H4 (cell line): ENCODE results near the gene RAD51B. TPM values are rescaled to one million over a fixed set of nuclear protein-coding genes. Genes with fewer than 3 reads are reported as not detected.

Source experiments
- DNase-seq: peaks from one replicate; pipeline ENCODE4 v3.0.0-alpha.2; 2015; ENCODE audit warnings: low spot score
- total RNA-seq: library from RNA; depleted of rRNA; stranded (reverse); fragments of >200 nt; shearing (Covaris generic); gene quantifications from 2 replicates; pipeline ENCODE4 v1.2.3, GENCODE V29; 2014

Gene RAD51B
- total RNA-seq, 1 experiment from 2014 or later: 11.2 TPM

DNA sequence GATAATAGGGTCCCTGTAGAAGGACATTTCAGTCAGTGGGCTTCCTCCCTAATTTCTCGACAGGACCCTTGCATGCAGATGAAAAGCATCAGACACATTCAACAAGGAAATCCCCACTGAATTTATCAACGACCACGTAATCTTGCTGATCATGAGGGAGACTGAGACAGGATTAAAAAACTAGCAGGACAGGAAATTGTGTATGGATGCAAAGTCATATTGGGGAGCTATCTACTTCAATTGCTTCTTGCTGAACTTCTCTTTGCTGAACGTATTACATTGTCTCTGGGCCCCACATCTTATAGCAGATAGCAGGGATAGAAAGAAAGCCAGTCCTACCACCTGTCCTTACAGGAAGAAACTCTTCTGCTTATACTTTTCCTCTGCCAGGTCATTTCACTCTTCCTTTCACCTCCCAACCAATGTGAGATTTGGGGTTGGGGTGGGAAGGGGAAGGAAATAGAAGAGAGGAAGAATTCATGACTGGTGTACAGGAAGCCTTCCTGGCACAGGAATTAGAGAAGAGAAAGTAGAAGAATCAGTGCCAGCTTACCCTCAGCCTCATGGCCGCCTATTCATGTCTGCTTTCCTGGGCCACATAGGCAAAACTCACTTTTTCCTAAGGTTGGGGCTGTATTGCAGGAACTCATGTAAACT lies 640.0 kb downstream of the RAD51B start:
- DNase-seq: no peak

DNA sequence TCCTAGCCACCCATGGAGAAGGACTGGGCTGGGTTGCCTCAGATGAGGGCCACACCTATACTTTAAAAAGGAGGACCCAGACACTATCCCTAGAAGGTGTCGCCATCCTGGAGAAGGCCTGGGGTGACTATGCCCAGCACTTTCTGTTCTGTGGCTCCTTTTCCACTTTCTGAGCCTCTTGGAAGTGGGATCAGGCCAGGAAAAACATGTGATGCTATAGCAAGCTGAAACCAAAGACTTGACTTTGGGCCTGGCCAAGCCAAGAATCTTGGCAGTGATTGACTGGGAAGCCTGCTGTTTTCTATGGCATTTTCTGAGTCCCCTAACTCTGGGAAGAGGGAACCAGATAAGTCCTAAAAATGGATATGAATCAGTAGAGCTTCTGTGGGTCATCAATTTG lies 641.0 kb downstream of the RAD51B start:
- no peak for DNase-seq

DNA sequence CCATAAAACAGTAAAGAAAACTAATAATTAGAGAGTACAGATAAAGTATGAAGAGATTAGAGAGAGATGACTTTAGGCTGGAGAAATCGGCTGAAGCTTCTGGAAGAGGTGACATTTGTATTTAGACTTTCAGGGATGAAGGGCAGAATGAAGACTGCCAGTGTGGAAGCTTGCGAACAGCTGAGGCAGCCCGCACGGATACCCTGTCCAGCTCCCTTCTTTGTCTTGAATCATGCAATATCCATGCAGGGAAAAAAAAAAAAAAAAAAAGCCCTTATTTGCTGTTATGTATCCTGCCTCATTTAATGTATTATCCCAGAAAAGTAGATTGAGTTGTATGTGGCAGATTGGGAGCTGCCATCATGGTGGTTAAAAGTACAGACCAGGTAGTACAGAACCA lies 641.5 kb downstream of the RAD51B start:
- no peak for DNase-seq

DNA sequence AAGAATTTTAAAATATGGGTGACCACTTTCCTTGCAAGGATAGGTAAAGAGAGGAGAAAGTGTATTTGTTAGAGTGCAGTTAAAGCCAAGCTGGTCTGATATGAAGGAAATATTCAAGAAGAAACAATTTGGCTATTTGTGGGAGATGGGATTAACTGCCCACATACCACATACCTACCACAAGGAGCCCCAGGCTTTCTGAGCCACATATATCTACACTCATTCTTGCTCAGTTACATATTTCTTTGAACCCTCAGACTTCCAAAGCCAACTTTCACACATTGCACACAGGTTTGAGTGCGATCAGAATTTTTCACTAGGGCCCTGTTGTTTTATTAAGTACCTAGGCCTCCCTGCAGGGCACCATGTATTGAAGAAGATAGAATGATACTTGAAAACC lies 643.1 kb downstream of the RAD51B start:
- DNase-seq: no peak

DNA sequence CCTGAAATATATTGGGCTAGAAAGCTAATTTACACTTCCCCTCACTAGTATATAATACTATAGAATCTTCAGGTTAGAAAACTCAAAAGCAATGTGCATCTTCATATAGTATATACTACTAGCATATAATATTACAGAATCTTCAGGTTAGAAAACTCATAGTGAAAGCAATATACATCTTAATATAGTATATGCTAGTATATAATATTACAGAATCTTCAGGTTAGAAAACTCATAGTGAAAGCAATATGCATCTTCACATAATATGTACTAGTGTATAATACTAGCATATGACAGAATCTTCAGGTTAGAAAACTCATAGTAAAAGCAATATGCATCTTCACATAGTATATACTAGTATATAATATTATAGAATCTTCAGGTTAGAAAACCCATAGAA lies 643.7 kb downstream of the RAD51B start:
- DNase-seq: no peak

DNA sequence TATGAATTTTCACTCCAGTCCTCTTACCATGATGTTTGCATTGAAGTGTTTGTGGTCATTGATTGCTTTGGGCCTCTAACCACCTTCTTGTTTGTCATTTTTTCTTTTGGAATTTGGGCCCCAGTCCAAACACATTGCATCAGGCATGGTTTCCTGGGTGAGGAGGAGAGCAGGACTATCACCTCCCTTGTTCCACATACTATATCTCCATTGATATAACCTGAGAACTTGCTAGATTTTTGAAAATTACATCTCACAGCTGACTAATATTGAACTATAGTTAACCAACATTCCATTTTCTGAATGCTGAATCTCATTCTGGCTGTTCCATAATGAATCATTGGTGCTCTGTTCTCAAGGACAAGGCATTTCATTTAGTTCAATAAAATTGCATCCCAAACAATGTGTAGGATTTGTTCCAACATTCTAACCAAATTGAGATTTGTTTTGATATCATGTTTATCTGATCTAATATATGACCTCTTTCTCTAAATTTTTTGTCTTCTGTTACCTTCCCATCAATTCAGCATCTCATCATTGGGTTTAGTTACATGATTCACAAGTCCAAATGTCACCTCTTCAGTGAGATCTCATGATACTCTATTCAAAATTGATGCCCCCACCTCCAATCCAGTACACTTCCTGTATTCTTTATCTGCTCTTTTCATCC lies 644.3 kb downstream of the RAD51B start:
- peak; percentile 43 for DNase-seq

DNA sequence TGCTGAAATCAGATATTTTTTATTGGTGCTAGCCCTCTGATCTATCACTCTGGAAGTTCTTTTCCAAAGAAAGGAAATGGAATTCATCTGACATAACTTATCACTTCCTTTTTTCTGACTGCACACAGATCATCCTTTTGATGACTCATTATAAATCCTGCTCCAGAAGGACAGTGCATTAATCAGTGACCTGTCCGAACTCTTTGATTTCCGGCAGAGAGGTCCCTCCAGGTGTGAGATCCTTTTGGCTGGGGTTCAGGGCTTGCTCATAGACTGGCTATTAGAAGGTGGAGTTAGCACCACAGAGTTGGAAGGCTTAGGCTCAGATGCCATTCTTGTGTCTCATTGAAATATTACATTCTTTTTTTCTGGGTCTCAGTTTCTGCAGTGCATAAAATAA lies 645.1 kb downstream of the RAD51B start:
- no peak for DNase-seq

DNA sequence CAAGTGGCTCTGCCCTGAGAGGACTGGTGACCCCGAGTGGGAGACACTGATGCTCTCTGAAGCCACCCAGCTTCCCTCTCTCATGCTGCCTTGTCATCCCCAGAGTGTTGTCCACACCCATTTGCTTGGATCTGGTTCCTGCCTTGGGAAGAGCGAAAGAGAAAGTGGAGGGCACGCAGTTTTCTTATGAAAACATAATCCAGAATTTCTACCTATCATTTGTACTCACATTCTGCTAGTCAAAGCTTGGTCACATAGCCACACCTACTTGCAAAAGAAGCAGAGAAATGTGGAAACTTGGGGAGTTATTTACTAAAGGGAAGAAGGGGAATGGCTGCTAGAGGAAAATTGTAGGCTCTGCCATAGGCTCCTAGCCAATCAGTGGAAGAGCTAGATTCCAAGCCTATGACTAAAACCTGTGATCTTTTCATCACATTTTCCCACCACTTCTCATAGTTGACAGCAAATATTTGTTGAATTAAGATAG lies 647.0 kb downstream of the RAD51B start:
- peak; percentile 43 for DNase-seq

DNA sequence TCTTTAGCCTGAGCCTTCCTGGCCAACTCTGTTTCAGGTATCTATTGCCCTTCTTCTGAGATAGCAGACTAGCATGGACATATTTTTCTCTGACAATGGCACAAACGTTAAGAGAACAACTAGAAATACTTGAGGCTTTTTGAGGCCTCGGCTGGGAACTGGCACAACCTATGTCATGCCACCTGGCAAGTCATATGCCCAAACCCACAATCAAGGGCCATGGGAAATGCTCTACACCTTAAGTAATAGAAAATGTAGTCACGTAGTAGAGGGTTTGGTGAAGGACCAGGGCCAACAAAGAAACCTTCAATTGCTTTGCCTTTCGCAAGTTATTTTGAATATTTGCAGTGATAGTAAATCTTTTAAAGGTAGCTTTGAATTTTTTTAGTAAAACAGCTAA lies 647.8 kb downstream of the RAD51B start:
- no peak for DNase-seq

DNA sequence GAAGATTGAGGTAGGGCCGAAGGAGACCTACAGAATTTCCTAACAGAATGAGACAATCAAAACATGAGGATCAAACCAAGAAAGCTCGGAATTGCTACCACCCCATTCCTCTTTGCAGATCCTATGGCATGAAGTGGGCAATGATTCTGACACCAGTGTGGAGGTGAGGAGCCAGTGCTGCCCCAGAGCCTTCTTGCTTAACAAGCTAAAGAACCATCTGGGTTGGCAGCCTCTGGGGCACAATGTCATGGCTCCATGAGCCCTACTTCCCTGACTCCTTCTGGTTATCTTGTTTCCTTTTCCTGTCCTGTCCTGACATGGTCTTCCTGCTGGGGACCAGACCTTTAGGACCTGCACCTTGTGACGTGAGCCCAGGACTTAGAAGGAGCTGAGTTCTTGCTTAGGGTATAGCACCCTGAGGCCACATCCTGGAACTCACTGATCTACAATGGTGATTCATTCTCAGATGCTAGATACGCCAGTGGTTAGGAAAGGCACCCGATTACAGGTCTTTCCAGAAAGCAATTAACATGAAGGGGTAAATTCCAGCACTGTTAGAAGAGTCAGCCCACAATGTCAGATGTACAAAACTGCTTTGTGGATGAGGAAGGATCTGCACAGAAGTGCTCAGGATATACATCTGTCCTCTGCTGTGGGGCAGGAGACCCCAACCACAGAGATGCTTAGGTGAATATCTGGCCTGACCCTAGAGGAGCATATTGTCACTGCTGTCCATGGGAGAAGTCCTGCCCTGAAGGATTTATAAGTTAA lies 649.0 kb downstream of the RAD51B start:
- peak; percentile 51 for DNase-seq

DNA sequence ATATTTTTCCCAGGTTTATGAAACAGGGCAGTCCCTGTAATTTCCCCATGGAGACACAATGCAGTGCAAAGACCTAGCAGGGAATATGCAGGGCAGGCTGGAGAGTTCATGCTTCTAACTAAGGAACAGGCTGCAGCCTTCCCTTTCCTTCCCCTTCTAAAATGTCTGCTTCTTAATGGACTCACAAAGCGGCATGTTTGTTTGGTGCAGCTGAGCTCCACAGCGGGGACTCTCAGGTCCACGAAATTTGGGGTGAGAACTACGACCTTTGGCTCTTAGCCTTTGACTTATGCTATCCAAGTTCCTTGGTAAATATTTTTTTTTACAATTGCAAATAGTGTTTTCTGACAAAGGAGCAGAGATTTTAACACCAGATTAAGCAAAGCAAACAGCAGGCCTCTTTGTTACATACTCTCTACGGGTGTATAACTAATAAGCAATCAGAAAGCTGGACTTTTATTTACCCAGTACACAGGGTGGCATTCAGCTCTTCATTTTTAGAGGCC lies 649.7 kb downstream of the RAD51B start:
- no peak for DNase-seq

DNA sequence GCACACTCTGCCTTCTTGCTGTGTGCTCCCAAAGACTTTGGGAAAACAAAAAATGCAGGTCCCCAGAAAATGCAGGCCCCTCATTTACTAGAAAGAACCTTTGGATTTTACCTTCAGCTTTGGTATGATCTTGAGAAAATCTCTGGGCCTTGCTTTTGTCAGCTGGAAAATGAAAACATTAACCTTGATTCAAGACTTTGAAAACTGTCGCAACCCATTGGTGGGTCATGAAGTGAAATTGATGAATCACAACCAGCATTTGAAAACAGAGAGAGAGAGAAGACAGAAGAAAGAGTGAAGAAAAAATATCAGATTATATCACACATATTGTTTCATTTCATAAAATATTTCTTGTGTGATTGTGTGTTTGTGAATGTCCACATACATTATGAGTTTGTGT lies 650.8 kb downstream of the RAD51B start:
- DNase-seq: no peak

DNA sequence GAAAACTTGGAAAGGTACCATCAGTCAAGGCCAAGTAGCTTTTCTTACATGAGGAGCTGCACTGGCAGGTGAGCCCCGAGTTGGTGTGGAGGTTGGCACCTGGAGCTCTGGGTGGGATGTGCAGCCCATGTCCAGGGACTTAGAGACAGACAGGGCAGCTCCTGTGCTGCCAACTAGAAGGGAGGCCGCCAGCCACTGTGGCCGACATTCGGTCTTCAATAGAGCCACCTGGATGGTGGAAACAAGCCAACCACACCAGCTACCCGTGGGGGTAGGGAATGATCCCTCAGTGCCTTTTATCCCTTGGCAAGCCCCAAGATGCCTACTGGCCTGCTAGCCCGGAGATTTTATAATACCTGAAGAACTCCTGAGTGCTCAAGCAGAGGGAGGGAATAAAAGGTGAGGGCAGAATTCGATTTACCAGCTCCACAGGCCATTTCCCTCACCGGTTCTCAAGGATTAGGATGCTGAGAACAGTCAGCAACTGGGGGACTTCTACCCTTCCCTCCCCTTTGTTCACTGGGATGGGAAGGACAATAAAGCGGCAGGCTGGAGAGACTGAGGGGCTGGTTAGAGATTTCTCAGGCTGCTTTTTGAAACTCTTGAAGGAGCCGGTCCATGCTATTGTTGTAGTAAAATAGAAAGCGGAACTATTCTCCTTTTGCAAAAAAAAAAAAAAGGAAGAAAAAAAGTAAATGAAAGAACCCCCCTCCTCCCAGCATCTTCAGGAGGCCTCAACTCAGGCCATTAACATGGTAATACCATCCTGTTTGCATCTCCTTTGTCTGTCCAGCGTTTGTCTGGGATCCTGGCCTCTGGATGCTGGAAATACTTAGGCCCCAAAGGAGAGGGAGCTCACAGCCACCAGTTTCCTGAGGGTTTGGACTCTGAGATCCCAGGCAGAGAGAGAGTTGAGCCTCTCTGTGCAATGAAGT lies 651.7 kb downstream of the RAD51B start:
- no peak for DNase-seq

DNA sequence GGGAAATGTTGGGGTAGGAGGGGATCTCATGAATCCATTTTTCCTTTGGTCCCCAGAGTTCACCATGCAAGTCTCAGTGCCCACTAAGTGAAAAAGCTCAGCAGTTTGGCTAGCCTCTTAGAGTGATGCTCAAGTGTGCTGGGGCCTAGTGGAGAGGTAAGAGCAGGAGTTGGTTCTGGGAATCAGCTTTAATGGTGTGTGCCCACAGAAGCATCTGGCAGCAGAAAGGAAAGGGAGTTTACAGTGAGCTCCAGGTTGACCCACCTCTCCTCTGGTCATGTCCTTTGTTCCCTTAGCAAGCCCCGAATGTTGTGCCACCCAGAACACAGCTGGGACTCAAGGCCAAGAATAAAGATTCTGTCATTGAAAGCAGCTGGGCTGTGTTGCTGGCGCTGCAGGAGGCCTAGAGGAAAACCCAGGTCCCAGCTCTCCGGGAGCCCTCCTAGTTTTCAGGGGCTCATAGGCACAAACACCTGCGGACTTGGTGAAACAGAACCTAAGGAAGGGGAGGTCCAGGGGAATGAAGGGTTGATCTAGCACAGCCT lies 652.5 kb downstream of the RAD51B start:
- DNase-seq: no peak

DNA sequence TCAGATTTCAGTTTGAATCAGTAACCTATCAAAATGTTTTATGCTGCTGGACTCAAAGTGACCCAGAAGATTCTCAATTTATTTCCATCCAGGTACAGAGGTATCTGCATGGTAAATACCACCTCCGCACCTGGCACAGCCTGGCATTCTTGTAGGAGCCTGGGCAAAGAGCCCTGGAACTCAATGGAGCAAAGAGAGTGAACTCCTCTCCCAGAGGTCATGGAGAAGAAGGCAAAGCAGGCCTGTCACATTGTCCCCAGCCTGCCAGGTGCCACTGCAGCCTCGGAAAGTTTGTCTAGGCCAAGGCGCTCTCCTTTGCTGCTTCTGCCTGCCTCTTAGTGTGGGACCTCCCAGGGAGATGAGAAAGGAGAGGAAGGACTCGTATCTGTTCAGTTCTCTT lies 653.5 kb downstream of the RAD51B start:
- no peak for DNase-seq

DNA sequence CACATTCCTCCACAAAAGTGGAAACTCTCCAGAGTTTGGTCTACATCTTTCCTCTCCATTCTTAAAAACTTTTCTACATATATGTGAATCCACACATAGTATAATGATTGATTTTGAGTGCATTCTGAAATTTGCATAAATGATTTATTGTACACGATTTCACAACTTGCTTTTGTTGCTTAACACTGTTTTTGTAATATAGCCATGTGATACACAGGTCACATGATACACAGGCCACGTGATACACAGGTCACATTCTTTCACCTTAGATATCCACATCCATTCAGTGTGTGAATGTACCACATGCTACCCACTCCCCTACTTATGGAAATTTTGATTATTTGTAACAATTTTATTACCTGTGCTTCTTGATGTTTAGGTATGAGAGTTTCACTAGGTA lies 654.2 kb downstream of the RAD51B start:
- DNase-seq: peak; percentile 27

DNA sequence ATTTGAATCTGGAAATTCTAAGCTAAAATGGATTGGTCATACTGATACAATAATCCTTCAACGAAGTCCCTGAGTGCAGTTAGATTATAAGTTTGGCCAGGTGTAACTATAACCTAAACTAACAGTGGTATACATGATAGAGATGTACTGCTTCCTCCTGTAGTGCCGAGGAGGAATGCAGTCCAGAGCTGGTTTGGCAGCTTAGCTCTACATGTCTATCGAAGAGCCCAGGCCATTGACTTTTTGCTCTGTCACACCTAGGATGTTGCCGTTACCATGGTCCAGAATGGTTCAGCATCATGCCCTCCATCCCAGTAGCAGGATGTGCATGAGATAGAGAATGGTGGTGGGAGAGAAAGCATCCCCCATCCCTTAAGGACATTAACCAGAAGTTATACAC lies 655.2 kb downstream of the RAD51B start:
- no peak for DNase-seq

DNA sequence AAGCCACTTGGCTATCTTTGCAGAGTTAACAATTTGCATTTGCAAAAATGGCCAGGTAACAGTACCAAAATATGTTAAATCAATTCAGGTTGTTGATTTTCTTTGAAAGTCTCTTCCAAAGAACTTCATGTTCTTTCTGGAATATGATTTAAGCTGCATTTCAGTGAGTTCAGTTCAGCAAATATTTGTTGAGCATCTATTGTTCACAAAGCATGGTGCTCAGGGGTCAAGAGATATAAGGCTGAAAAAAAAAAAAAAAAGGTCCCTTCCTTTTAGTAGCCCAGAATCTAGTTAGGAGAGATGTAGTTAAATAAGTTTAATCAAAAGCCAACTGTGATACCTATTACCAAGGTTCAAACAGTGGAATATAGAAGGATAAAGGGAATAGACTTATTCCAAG lies 656.2 kb downstream of the RAD51B start:
- no peak for DNase-seq

DNA sequence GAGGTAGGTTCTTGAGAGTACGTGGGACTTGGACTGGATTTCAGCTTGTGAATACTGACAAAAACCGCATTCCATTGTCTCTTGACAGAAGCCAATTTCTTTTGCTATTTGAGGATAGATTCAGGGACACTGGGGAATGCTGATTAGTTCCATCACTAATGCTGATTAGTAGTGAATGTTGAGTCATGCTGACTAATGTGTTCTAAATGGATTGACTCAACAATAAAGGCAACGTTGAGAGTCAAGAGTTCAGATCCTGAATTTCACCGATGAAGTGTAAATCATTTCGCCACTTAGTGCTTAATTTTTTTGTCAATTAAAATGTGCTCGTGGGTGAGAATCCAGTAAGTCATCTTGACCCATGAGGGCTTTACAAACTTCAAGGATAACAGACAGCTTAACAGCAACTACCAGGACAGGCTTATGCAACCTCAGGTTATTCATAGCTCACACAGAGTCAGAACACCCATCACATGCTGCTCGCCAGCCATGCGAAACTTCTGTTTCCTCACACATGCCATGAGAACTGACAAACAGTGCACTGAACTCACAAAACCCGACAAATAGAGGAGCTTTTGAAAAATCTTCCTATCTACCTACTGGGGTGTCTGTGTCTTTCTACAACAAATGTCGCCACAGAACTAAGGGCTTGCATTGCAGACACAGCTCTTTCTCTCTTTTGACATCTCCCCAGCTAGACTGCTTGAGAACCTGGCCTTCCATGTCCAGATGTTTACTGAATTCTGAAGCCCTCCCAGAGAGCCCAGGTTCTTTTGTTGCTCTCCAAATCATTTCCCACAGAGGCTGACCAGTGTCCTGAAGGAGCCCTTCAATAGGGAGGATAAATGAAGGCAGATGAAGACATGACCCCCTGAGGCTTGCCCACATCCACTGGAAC lies 656.9 kb downstream of the RAD51B start:
- no peak for DNase-seq

DNA sequence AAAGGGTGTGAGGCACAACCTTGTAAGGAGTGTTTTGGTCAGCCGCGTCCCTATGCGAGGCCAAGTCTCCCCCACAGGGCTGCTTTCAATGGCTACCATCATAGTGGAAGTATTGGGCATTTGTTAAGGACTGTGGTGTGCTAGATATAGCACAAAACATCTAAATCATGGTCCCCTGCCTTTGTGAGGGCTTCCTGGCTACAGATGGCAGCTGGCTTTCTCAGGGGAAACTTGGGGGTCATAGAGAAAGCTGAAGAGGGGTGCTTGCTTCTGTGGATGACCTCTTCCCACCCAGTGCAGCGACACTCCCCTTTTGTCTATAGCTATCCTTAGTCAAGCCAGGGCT lies 657.5 kb downstream of the RAD51B start:
- no peak for DNase-seq
